ENCODE data around the gene PDE6A. TPM values are rescaled to one million over a fixed set of nuclear protein-coding genes. Genes with fewer than 3 reads are reported as not detected.

Gene PDE6A
- total RNA-seq, 1 donor from 2014 or later = 0.14 TPM

DNA sequence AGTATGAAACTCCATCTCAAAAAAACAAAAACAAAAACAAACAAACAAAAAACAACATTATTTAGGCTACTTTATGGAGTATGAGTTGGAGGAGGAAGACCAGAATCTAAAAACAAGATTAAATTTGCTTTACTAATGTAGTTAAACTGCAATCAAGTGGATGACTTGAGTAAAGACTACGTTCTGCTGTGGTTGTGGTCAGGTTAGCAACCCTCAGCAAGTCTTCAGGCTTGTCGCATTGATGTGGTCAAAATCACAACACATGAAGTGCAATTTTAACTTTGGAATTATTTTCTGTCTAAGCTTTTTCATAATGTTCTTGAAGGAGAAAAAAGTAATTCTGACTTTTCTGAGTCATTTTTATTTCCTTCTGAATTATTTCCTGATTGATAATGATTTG, 43.1 kb downstream of the PDE6A start:
- Histone ChIP-seq H4K20me1 (ENCODE audit: insufficient read depth, low read length) (no peaks in the 10 kb centered on the region), H3K36me3 (ENCODE audit: insufficient read depth, low read length) (no peaks in the 10 kb centered on the region), H3K9ac (ENCODE audit: low read length) (no peak overlapping the region), H2AFZ (ENCODE audit: low read depth, low read length) (no peak overlapping the region), H3K4me3 (ENCODE audit: insufficient read depth, low read depth, low read length) (no peak overlapping the region), H3K79me2 (ENCODE audit: insufficient read depth, low read length) (no peaks in the 10 kb centered on the region), H3K4me2 (ENCODE audit: low read length) (no peak overlapping the region), H3K9me3 (ENCODE audit: insufficient read depth, low read depth, low read length) (no peaks in the 10 kb centered on the region), H3K27me3 (ENCODE audit: insufficient read depth, low read length) (peaks cover 7% of the 10 kb centered on the region), H3K27ac (ENCODE audit: low read depth, low read length) (no peak overlapping the region), H3K4me1 (ENCODE audit: insufficient read depth, low read length) (no peaks in the 10 kb centered on the region)
- Mint-ChIP-seq H3K27me3 (ENCODE audit: low read depth, unreplicated experiment) (peaks cover 12% of the 10 kb centered on the region), H3K36me3 (ENCODE audit: low read depth, unreplicated experiment) (no peaks in the 10 kb centered on the region), H3K9me3 (ENCODE audit: unreplicated experiment) (no peaks in the 10 kb centered on the region), H3K27ac (ENCODE audit: unreplicated experiment) (no peak overlapping the region), H3K4me3 (ENCODE audit: unreplicated experiment) (no peak overlapping the region), H3K4me1 (ENCODE audit: low read depth, unreplicated experiment) (peaks cover 11% of the 10 kb centered on the region)
- no peak for TF ChIP-seq EZH2 (IDR thresholded peaks at IDR 0.05; ENCODE audit: insufficient read depth, low read length)
- TF ChIP-seq, protein P1, sequence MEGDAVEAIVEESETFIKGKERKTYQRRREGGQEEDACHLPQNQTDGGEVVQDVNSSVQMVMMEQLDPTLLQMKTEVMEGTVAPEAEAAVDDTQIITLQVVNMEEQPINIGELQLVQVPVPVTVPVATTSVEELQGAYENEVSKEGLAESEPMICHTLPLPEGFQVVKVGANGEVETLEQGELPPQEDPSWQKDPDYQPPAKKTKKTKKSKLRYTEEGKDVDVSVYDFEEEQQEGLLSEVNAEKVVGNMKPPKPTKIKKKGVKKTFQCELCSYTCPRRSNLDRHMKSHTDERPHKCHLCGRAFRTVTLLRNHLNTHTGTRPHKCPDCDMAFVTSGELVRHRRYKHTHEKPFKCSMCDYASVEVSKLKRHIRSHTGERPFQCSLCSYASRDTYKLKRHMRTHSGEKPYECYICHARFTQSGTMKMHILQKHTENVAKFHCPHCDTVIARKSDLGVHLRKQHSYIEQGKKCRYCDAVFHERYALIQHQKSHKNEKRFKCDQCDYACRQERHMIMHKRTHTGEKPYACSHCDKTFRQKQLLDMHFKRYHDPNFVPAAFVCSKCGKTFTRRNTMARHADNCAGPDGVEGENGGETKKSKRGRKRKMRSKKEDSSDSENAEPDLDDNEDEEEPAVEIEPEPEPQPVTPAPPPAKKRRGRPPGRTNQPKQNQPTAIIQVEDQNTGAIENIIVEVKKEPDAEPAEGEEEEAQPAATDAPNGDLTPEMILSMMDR (IDR thresholded peaks at IDR 0.05; ENCODE audit: insufficient read depth, low read depth, low read length) = no peak
- no peak for DNase-seq (ENCODE audit: low read depth)
- FAIRE-seq = no peak

DNA sequence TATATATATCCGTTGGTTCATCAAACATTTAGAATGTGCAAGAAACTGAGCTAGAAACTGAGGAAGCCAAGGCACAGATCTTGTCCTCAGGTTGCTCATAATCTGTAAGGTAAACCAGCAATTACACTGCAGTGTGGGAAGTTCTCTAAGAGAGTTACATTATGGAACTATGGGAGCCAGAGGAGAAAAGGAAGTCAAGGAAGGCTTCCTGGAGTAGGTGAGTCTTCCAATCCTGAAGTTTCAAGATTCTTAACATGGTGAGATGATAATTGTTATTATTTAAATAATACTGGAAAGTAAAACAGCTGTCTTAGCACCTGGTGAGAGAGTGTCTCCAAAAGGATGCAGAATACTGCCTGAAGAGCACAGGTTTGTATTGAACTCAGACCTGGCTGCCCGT, 44.2 kb downstream of the PDE6A start:
- no peak overlapping the region for H3K27ac ChIP-seq (ENCODE audit: low read depth, low read length)
- no peak overlapping the region for H3K4me3 ChIP-seq (ENCODE audit: insufficient read depth, low read depth, low read length)
- Mint-ChIP-seq H3K4me1 (ENCODE audit: low read depth, unreplicated experiment) (peaks cover 21% of the 10 kb centered on the region), H3K27ac (ENCODE audit: unreplicated experiment) (no peak overlapping the region), H3K9me3 (ENCODE audit: unreplicated experiment) (no peaks in the 10 kb centered on the region), H3K36me3 (ENCODE audit: low read depth, unreplicated experiment) (no peaks in the 10 kb centered on the region), H3K4me3 (ENCODE audit: unreplicated experiment) (no peak overlapping the region), H3K27me3 (ENCODE audit: low read depth, unreplicated experiment) (peaks cover 12% of the 10 kb centered on the region)
- H3K36me3 ChIP-seq (ENCODE audit: insufficient read depth, low read length) = no peaks in the 10 kb centered on the region
- no peaks in the 10 kb centered on the region for H3K9me3 ChIP-seq (ENCODE audit: insufficient read depth, low read depth, low read length)
- H3K4me2 ChIP-seq (ENCODE audit: low read length) = no peak overlapping the region
- no peak for FAIRE-seq
- peaks cover 7% of the 10 kb centered on the region for H3K27me3 ChIP-seq (ENCODE audit: insufficient read depth, low read length)
- no peaks in the 10 kb centered on the region for H4K20me1 ChIP-seq (ENCODE audit: insufficient read depth, low read length)
- H3K9ac ChIP-seq (ENCODE audit: low read length) = no peak overlapping the region
- TF ChIP-seq, protein P1 (IDR thresholded peaks at IDR 0.05; ENCODE audit: insufficient read depth, low read depth, low read length) = no peak
- no peak for TF ChIP-seq EZH2 (IDR thresholded peaks at IDR 0.05; ENCODE audit: insufficient read depth, low read length)
- H3K4me1 ChIP-seq (ENCODE audit: insufficient read depth, low read length) = peaks cover 7% of the 10 kb centered on the region
- no peaks in the 10 kb centered on the region for H3K79me2 ChIP-seq (ENCODE audit: insufficient read depth, low read length)
- H2AFZ ChIP-seq (ENCODE audit: low read depth, low read length) = no peak overlapping the region
- no peak for DNase-seq (ENCODE audit: low read depth)

DNA sequence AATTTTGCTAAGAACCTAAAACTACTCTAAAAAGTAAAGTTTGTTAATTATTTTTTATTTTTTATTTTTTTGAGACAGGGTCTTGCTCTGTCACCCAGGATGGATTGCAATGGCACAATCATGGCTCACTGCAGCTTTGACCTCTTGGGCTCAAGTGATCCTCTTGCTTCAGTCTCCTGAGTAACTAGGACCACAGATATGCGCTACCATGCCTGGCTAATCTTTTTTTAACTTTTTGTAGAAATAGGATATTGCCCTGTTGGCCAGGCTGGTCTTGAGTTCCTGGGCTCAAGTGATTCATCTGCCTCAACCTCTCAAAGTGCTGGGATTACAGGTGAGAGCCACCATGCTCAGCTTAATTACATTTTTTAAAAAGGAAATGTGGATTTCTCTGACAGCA, 45.8 kb downstream of the PDE6A start:
- Histone ChIP-seq H3K27me3 (ENCODE audit: insufficient read depth, low read length) (peaks cover 3% of the 10 kb centered on the region), H3K9ac (ENCODE audit: low read length) (no peak overlapping the region), H3K79me2 (ENCODE audit: insufficient read depth, low read length) (no peaks in the 10 kb centered on the region), H3K4me1 (ENCODE audit: insufficient read depth, low read length) (peaks cover 8% of the 10 kb centered on the region), H2AFZ (ENCODE audit: low read depth, low read length) (no peak overlapping the region), H3K36me3 (ENCODE audit: insufficient read depth, low read length) (no peaks in the 10 kb centered on the region), H3K9me3 (ENCODE audit: insufficient read depth, low read depth, low read length) (no peaks in the 10 kb centered on the region), H3K4me2 (ENCODE audit: low read length) (no peak overlapping the region), H4K20me1 (ENCODE audit: insufficient read depth, low read length) (no peaks in the 10 kb centered on the region), H3K27ac (ENCODE audit: low read depth, low read length) (no peak overlapping the region), H3K4me3 (ENCODE audit: insufficient read depth, low read depth, low read length) (no peak overlapping the region)
- Mint-ChIP-seq H3K27ac (ENCODE audit: unreplicated experiment) (no peak overlapping the region), H3K4me1 (ENCODE audit: low read depth, unreplicated experiment) (peaks cover 20% of the 10 kb centered on the region), H3K4me3 (ENCODE audit: unreplicated experiment) (no peak overlapping the region), H3K36me3 (ENCODE audit: low read depth, unreplicated experiment) (no peaks in the 10 kb centered on the region), H3K9me3 (ENCODE audit: unreplicated experiment) (no peaks in the 10 kb centered on the region), H3K27me3 (ENCODE audit: low read depth, unreplicated experiment) (peaks cover 9% of the 10 kb centered on the region)
- no peak for DNase-seq (ENCODE audit: low read depth)
- TF ChIP-seq, protein P1 (IDR thresholded peaks at IDR 0.05; ENCODE audit: insufficient read depth, low read depth, low read length) = no peak
- no peak for TF ChIP-seq EZH2 (IDR thresholded peaks at IDR 0.05; ENCODE audit: insufficient read depth, low read length)
- FAIRE-seq = no peak
